Activated CD4-positive, alpha-beta memory T cell treated with anti-CD3 and anti-CD28 coated beads for 36 hours (primary cell): ENCODE data around the gene PANK4. TPM values are rescaled to one million over a fixed set of nuclear protein-coding genes. Genes with fewer than 3 reads are reported as not detected.

Experiments
- CTCF ChIA-PET: fragments of 350-600 bp; sonication (Branson Sonifier 250); formaldehyde crosslinking; loops from one replicate; lab custom pipeline; 2021; ENCODE audit warnings: antibody characterized with exemption, inconsistent platforms; lab: Charles Lee
- POLR2A ChIA-PET: fragments of 350-600 bp; sonication (Branson Sonifier 250); formaldehyde crosslinking; loops from one replicate; lab custom pipeline; 2021; ENCODE audit warnings: antibody characterized with exemption; lab: Charles Lee
- DNase-seq: peaks from one replicate; pipeline ENCODE4 v3.0.0-alpha.2; 2020
- H3K27ac Mint-ChIP-seq: one replicate; pipeline ENCODE4 v1.8.0; 2021; ENCODE audit warnings: mixed read lengths
- H3K27me3 Mint-ChIP-seq: one replicate; pipeline ENCODE4 v1.8.0; 2021; ENCODE audit warnings: mixed read lengths
- H3K36me3 Mint-ChIP-seq: one replicate; pipeline ENCODE4 v1.8.0; 2021; ENCODE audit warnings: mixed read lengths
- H3K4me1 Mint-ChIP-seq: one replicate; pipeline ENCODE4 v1.8.0; 2021; ENCODE audit warnings: low read depth, mixed read lengths
- H3K4me3 Mint-ChIP-seq: one replicate; pipeline ENCODE4 v1.8.0; 2021; ENCODE audit warnings: mild to moderate bottlenecking, mixed read lengths
- H3K9me3 Mint-ChIP-seq: one replicate; pipeline ENCODE4 v1.8.0; 2021; ENCODE audit warnings: mixed read lengths
- intact Hi-C: fragments of 100-400 bp; cut with micrococcal nuclease; formaldehyde crosslinking; loops from one replicate; pipeline ENCODE4 v1.15.1; 2023
- total RNA-seq, 2 experiments: library from RNA; stranded (reverse); gene quantifications; one replicate each; pipeline ENCODE4 v1.2.3, GENCODE V29; 2021

PANK4 gene
- total RNA-seq, 2 experiments from 2014 or later, result 42.6 to 45.1 TPM

- H3K36me3 Mint-ChIP-seq, result peaks cover 17% of the 10 kb centered on the region
- no peak overlapping the region for H3K27ac Mint-ChIP-seq
- peaks cover 10% of the 10 kb centered on the region for H3K4me1 Mint-ChIP-seq
- H3K9me3 Mint-ChIP-seq, result peaks cover 12% of the 10 kb centered on the region
- H3K27me3 Mint-ChIP-seq, result no peaks in the 10 kb centered on the region
- no peak for DNase-seq
- intact Hi-C loops, result no loop called here
- POLR2A ChIA-PET, result no interaction called here
- no peak overlapping the region for H3K4me3 Mint-ChIP-seq
- CTCF ChIA-PET, result no interaction called here
Measured at GRCh38 chr1:2489615-2490014, 36.8 kb downstream of the PANK4 start.

- intact Hi-C loops, result no loop called here
- DNase-seq, result no peak
- no peaks in the 10 kb centered on the region for H3K27me3 Mint-ChIP-seq
- H3K36me3 Mint-ChIP-seq, result peaks cover 17% of the 10 kb centered on the region
- H3K4me1 Mint-ChIP-seq, result peaks cover 4% of the 10 kb centered on the region
- H3K27ac Mint-ChIP-seq, result no peak overlapping the region
- ChIA-PET CTCF (interaction anchor here (0.6 kb wide), 1 partner anchor 9 kb away, joined by 3 read pairs; no protein-coding TSS in a partner anchor), POLR2A (no interaction called here)
- H3K9me3 Mint-ChIP-seq, result peaks cover 12% of the 10 kb centered on the region
- H3K4me3 Mint-ChIP-seq, result no peak overlapping the region
Measured at GRCh38 chr1:2488688-2489087, 37.7 kb downstream of the PANK4 start.

- Mint-ChIP-seq H3K9me3 (peaks cover 12% of the 10 kb centered on the region), H3K27me3 (no peaks in the 10 kb centered on the region), H3K36me3 (peaks cover 17% of the 10 kb centered on the region), H3K4me1 (no peaks in the 10 kb centered on the region), H3K4me3 (no peak overlapping the region), H3K27ac (no peak overlapping the region)
- intact Hi-C loops, result no loop called here
- ChIA-PET POLR2A (no interaction called here), CTCF (no interaction called here)
- DNase-seq, result no peak
Measured at GRCh38 chr1:2486558-2486957, 39.8 kb downstream of the PANK4 start.

- POLR2A ChIA-PET, result no interaction called here
- intact Hi-C loops, result no loop called here
Measured at GRCh38 chr1:2486041-2486440, 40.4 kb downstream of the PANK4 start.

GRCh38 chr1:2483970-2484369 lies 42.4 kb downstream of the PANK4 start:
- no peak for DNase-seq
- H3K9me3 Mint-ChIP-seq, result peaks cover 10% of the 10 kb centered on the region

More at GRCh38 chr1:2486041-2486440, 40.4 kb downstream of the PANK4 start:
- CTCF ChIA-PET, result no interaction called here
- DNase-seq, result no peak
- H3K4me3 Mint-ChIP-seq, result no peak overlapping the region
- H3K27ac Mint-ChIP-seq, result no peak overlapping the region
- peaks cover 17% of the 10 kb centered on the region for H3K36me3 Mint-ChIP-seq
- H3K27me3 Mint-ChIP-seq, result no peaks in the 10 kb centered on the region
- peaks cover 12% of the 10 kb centered on the region for H3K9me3 Mint-ChIP-seq
- H3K4me1 Mint-ChIP-seq, result no peaks in the 10 kb centered on the region

GRCh38 chr1:2483026-2483425 lies 43.4 kb downstream of the PANK4 start:
- no peak overlapping the region for H3K4me3 Mint-ChIP-seq
- H3K9me3 Mint-ChIP-seq, result peaks cover 3% of the 10 kb centered on the region
- H3K27me3 Mint-ChIP-seq, result no peaks in the 10 kb centered on the region
- CTCF ChIA-PET, result no interaction called here
- DNase-seq, result no peak
- intact Hi-C loops, result no loop called here
- H3K27ac Mint-ChIP-seq, result no peak overlapping the region
- H3K36me3 Mint-ChIP-seq, result peaks cover 6% of the 10 kb centered on the region
- H3K4me1 Mint-ChIP-seq, result no peaks in the 10 kb centered on the region
- POLR2A ChIA-PET, result no interaction called here

More at GRCh38 chr1:2483970-2484369, 42.4 kb downstream of the PANK4 start:
- H3K27ac Mint-ChIP-seq, result no peak overlapping the region
- H3K4me3 Mint-ChIP-seq, result no peak overlapping the region
- CTCF ChIA-PET, result no interaction called here
- H3K27me3 Mint-ChIP-seq, result no peaks in the 10 kb centered on the region
- POLR2A ChIA-PET, result no interaction called here
- intact Hi-C loops, result no loop called here
- H3K36me3 Mint-ChIP-seq, result peaks cover 13% of the 10 kb centered on the region
- no peaks in the 10 kb centered on the region for H3K4me1 Mint-ChIP-seq

- intact Hi-C loops, result no loop called here
- CTCF ChIA-PET, result no interaction called here
- H3K27ac Mint-ChIP-seq, result no peak overlapping the region
- no peaks in the 10 kb centered on the region for H3K4me1 Mint-ChIP-seq
- H3K4me3 Mint-ChIP-seq, result no peak overlapping the region
- no peaks in the 10 kb centered on the region for H3K27me3 Mint-ChIP-seq
- peaks cover 1% of the 10 kb centered on the region for H3K36me3 Mint-ChIP-seq
- POLR2A ChIA-PET, result no interaction called here
- no peak for DNase-seq
- H3K9me3 Mint-ChIP-seq, result no peaks in the 10 kb centered on the region
Measured at GRCh38 chr1:2482588-2482987, 43.8 kb downstream of the PANK4 start.

- no peaks in the 10 kb centered on the region for H3K9me3 Mint-ChIP-seq
- H3K36me3 Mint-ChIP-seq, result no peaks in the 10 kb centered on the region
- no peaks in the 10 kb centered on the region for H3K27me3 Mint-ChIP-seq
- no peak overlapping the region for H3K4me3 Mint-ChIP-seq
- ChIA-PET POLR2A (no interaction called here), CTCF (no interaction called here)
- H3K4me1 Mint-ChIP-seq, result no peaks in the 10 kb centered on the region
- no peak overlapping the region for H3K27ac Mint-ChIP-seq
- intact Hi-C loops, result no loop called here
- no peak for DNase-seq
Measured at GRCh38 chr1:2481885-2482284, 44.5 kb downstream of the PANK4 start.

GRCh38 chr1:2480986-2481364 lies 45.4 kb downstream of the PANK4 start:
- Mint-ChIP-seq H3K36me3 (no peaks in the 10 kb centered on the region), H3K4me3 (no peak overlapping the region), H3K9me3 (no peaks in the 10 kb centered on the region), H3K27ac (no peak overlapping the region), H3K4me1 (no peaks in the 10 kb centered on the region), H3K27me3 (no peaks in the 10 kb centered on the region)
- intact Hi-C loops, result no loop called here
- ChIA-PET POLR2A (interaction anchor here (1.8 kb wide), 1 partner anchor 11 kb away, joined by 4 read pairs; no protein-coding TSS in a partner anchor), CTCF (interaction anchor here (0.6 kb wide), 1 partner anchor 574 kb away, joined by 3 read pairs; no protein-coding TSS in a partner anchor)
- no peak for DNase-seq

GRCh38 chr1:2480236-2480985 lies 46.0 kb downstream of the PANK4 start:
- H3K4me3 Mint-ChIP-seq, result no peak overlapping the region
- ChIA-PET POLR2A (interaction anchor here (1.8 kb wide), 1 partner anchor 10 kb away, joined by 4 read pairs; no protein-coding TSS in a partner anchor), CTCF (interaction anchor here (0.6 kb wide), 1 partner anchor 573 kb away, joined by 3 read pairs; no protein-coding TSS in a partner anchor)
- H3K4me1 Mint-ChIP-seq, result no peaks in the 10 kb centered on the region
- H3K36me3 Mint-ChIP-seq, result no peaks in the 10 kb centered on the region
- intact Hi-C loops, result no loop called here
- no peak for DNase-seq
- H3K9me3 Mint-ChIP-seq, result no peaks in the 10 kb centered on the region
- no peaks in the 10 kb centered on the region for H3K27me3 Mint-ChIP-seq
- H3K27ac Mint-ChIP-seq, result no peak overlapping the region

- Mint-ChIP-seq H3K27me3 (no peaks in the 10 kb centered on the region), H3K9me3 (no peaks in the 10 kb centered on the region), H3K4me3 (no peak overlapping the region), H3K36me3 (no peaks in the 10 kb centered on the region), H3K4me1 (no peaks in the 10 kb centered on the region), H3K27ac (no peak overlapping the region)
- intact Hi-C loops, result no loop called here
- no peak for DNase-seq
- POLR2A ChIA-PET, result interaction anchor here (1.8 kb wide), 1 partner anchor 9 kb away, joined by 4 read pairs; no protein-coding TSS in a partner anchor
- CTCF ChIA-PET, result interaction anchor here (0.5 kb wide), 1 partner anchor 58 kb away, joined by 5 read pairs; no protein-coding TSS in a partner anchor
Measured at GRCh38 chr1:2479618-2480017, 46.8 kb downstream of the PANK4 start.

- H3K27me3 Mint-ChIP-seq, result no peaks in the 10 kb centered on the region
- no peaks in the 10 kb centered on the region for H3K36me3 Mint-ChIP-seq
- no peaks in the 10 kb centered on the region for H3K4me1 Mint-ChIP-seq
- CTCF ChIA-PET, result interaction anchor here (0.5 kb wide), 1 partner anchor 59 kb away, joined by 5 read pairs; no protein-coding TSS in a partner anchor
- POLR2A ChIA-PET, result no interaction called here
- no peak overlapping the region for H3K4me3 Mint-ChIP-seq
- no peaks in the 10 kb centered on the region for H3K9me3 Mint-ChIP-seq
- no peak for DNase-seq
- H3K27ac Mint-ChIP-seq, result no peak overlapping the region
- intact Hi-C loops, result no loop called here
Measured at GRCh38 chr1:2479186-2479585, 47.2 kb downstream of the PANK4 start.
